Thoracic aorta (tissue), 2 donors: ENCODE measurements around the gene DSCAM. TPM values are rescaled to one million over a fixed set of nuclear protein-coding genes. Genes with fewer than 3 reads are reported as not detected.
A peak's percentile ranks its signal among the peaks of the same experiment; 100 is the strongest.

ENCODE experiments used
- ATAC-seq: fragments of 150-250 bp; one replicate; pipeline ENCODE4 v1.8.0; 2017; ENCODE audit warnings: low read depth; ENCODE audit not compliant: insufficient number of reproducible peaks, low FRiP score
- DNase-seq: peaks from one replicate; pipeline ENCODE4 v3.0.0-alpha.2; 2020; ENCODE audit warnings: low spot score
- H3K27ac ChIP-seq, 2 donors: fragments of 200-600 bp; sonication (generic); 1 replicate in 1 of 2; 2 replicates in 1 of 2; pipeline ENCODE4 v1.5.1; 2016; ENCODE audit warnings: mild to moderate bottlenecking in 2 of 2, moderate library complexity in 2 of 2
- H3K27me3 ChIP-seq: fragments of 200-600 bp; sonication (generic); replicated peaks from 2 replicates; pipeline ENCODE4 v1.6.0; 2016; ENCODE audit warnings: mild to moderate bottlenecking; ENCODE audit not compliant: insufficient read depth
- H3K36me3 ChIP-seq: fragments of 200-600 bp; sonication (generic); one replicate; pipeline ENCODE4 v1.5.1; 2016
- H3K4me1 ChIP-seq, 2 donors: fragments of 200-600 bp; sonication (generic); 1 replicate in 1 of 2; 2 replicates in 1 of 2; pipeline versions ENCODE4 v1.5.1 to v1.6.0; 2016; ENCODE audit warnings: low read depth in 2 of 2, mild to moderate bottlenecking in 1 of 2; ENCODE audit not compliant: control insufficient read depth in 1 of 2
- H3K4me3 ChIP-seq: fragments of 200-600 bp; sonication (generic); 2 replicates; pipeline ENCODE4 v1.5.1; 2016; ENCODE audit warnings: mild to moderate bottlenecking
- H3K9me3 ChIP-seq: fragments of 200-600 bp; sonication (generic); 2 replicates; pipeline ENCODE4 v1.5.1; 2016
- total RNA-seq, 2 donors: library from RNA; depleted of rRNA; stranded (reverse); fragments of >200 nt; gene quantifications; one replicate each; pipeline versions ENCODE4 v1.1.0 to v1.2.3, GENCODE V29; 2016
- TF ChIP-seq, protein P1 (sequence below): fragments of 200-600 bp; sonication (generic); IDR thresholded peaks from one replicate; pipeline ENCODE4 v1.5.1; 2019; ENCODE audit warnings: antibody characterized with exemption

DSCAM gene
- total RNA-seq, 2 donors from 2014 or later: not detected

DNA sequence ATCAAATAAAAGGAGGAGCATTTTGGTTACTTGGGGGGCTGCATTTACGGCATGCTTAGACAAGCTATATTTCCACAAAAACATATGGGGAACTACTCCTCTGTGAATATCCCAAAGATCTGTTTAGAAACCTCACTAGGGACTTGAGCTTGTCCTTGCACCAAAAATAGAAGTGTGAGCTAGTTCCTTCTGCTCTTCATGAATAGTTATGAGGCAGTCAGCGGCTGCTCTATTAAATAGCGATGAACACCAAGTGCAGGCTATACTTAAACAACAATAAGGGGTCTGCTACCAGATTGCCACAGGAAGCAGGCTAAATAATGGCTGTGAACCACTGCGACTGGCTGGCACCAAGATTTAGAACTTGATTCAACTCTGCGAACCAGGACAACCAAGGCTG lies 789.6 kb downstream of the DSCAM start:
- no peaks in the 10 kb centered on the region for H3K27me3 ChIP-seq
- no peak overlapping the region for H3K27ac ChIP-seq
- H3K9me3 ChIP-seq: no peaks in the 10 kb centered on the region
- H3K4me3 ChIP-seq: no peak overlapping the region
- peaks cover 14 to 31% of the 10 kb centered on the region in 2 donors for H3K4me1 ChIP-seq
- ATAC-seq (no peak), DNase-seq (no peak)
- TF ChIP-seq, protein P1, sequence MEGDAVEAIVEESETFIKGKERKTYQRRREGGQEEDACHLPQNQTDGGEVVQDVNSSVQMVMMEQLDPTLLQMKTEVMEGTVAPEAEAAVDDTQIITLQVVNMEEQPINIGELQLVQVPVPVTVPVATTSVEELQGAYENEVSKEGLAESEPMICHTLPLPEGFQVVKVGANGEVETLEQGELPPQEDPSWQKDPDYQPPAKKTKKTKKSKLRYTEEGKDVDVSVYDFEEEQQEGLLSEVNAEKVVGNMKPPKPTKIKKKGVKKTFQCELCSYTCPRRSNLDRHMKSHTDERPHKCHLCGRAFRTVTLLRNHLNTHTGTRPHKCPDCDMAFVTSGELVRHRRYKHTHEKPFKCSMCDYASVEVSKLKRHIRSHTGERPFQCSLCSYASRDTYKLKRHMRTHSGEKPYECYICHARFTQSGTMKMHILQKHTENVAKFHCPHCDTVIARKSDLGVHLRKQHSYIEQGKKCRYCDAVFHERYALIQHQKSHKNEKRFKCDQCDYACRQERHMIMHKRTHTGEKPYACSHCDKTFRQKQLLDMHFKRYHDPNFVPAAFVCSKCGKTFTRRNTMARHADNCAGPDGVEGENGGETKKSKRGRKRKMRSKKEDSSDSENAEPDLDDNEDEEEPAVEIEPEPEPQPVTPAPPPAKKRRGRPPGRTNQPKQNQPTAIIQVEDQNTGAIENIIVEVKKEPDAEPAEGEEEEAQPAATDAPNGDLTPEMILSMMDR: no peak
- H3K36me3 ChIP-seq: no peaks in the 10 kb centered on the region

DNA sequence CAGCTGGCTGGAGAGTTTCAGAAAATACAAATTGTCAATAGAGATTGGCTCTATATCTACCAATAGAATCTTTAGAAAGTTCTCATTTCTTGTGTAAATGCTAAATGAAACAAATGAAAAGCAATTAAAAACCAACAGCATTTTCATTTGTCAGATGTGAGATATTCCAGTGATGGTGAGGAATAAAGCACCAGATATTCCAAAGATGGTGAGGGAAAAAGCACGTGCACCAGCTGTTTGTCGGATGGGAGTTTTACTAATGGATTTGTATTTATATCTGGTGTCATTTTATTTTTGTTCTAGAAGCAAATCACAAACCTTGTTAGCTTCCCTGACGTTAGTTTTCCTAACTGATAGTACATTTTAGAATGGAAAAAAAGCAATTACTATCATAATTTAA lies 790.9 kb downstream of the DSCAM start:
- Histone ChIP-seq H3K36me3 (no peaks in the 10 kb centered on the region), H3K4me1 (peaks cover 14 to 42% of the 10 kb centered on the region in 2 donors), H3K4me3 (no peak overlapping the region), H3K27ac (no peak overlapping the region), H3K27me3 (no peaks in the 10 kb centered on the region), H3K9me3 (no peaks in the 10 kb centered on the region)
- TF ChIP-seq, protein P1: no peak
- DNase-seq: no peak
- ATAC-seq: no peak

DNA sequence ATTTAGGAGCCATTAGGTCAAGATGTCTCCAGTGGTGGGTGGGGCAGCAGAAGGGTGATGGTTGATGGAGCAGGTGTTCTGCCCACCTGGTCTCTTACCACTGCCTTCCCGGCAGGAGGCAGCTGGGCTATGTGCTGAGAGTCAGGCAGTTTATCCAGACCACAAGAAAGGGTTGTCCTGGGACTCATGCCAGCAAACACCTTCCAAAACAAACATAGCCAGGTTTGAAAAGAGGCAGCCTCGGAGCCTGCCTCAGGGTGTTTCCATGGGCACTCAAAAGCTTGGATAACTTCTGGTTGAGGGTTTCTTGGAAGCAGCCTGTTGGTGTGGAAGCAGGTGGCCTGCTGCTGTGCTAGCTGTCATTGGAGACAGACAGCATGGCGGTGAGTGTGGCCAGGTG lies 792.6 kb downstream of the DSCAM start:
- H3K27ac ChIP-seq: peak overlapping the region; percentile 97 to 98
- H3K9me3 ChIP-seq: no peaks in the 10 kb centered on the region
- ATAC-seq (peak; percentile 41), DNase-seq (peak; percentile 55)
- H3K36me3 ChIP-seq: no peaks in the 10 kb centered on the region
- peaks cover 20 to 56% of the 10 kb centered on the region in 2 donors for H3K4me1 ChIP-seq
- H3K27me3 ChIP-seq: no peaks in the 10 kb centered on the region
- TF ChIP-seq, protein P1: no peak
- no peak overlapping the region for H3K4me3 ChIP-seq

DNA sequence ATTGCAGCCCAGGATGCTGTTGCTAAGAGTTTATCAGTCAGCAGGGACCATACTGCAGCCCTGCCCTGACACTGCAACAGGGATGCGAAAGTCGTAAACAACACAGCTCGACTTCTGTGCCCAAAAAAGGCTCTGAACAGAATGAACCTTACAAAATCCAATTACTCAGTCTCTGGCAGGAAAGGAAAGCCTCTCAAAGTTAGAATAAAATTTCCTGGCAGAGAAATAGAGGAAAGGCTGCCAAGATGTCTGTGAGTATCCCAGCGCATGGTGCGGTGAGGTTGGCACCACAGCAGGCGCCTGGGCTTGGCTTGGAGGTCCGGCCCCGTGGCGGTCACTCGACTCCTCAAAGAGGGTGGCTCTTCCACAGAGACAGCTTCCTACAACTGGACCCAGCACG lies 794.0 kb downstream of the DSCAM start:
- H3K4me3 ChIP-seq: no peak overlapping the region
- TF ChIP-seq, protein P1: no peak
- H3K9me3 ChIP-seq: no peaks in the 10 kb centered on the region
- H3K4me1 ChIP-seq: peaks cover 31 to 70% of the 10 kb centered on the region in 2 donors
- no peaks in the 10 kb centered on the region for H3K27me3 ChIP-seq
- DNase-seq (peak; percentile 14), ATAC-seq (peak; percentile 76)
- no peaks in the 10 kb centered on the region for H3K36me3 ChIP-seq
- H3K27ac ChIP-seq: peak overlapping the region; percentile 97 to 98

DNA sequence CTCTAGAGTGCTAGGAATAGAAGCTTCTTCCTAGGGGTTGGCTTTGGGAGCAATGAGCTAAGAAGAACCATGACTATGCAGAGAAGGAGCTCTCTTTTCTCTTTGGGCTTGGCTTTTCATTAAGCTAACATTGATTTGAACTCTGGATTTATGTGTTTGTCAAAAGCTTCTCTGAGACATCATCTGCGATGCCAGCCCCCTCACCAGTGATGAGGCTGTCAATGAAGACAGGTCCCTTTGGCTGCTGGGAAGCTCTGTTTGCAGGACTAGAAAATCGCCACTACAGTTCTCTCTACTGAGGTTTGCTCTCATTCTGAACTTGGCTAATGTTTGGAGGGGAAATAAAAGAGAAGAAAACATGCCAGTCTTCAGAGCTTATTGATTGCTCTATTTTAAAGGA lies 794.7 kb downstream of the DSCAM start:
- H3K4me1 ChIP-seq: peaks cover 35 to 77% of the 10 kb centered on the region in 2 donors
- H3K4me3 ChIP-seq: no peak overlapping the region
- TF ChIP-seq, protein P1: no peak
- H3K27me3 ChIP-seq: no peaks in the 10 kb centered on the region
- DNase-seq (no peak), ATAC-seq (no peak)
- H3K9me3 ChIP-seq: no peaks in the 10 kb centered on the region
- no peaks in the 10 kb centered on the region for H3K36me3 ChIP-seq
- H3K27ac ChIP-seq: peak overlapping the region; percentile 97 to 98
